Panc1 (cell line): ENCODE measurements around the gene SLC23A3. TPM values are rescaled to one million over a fixed set of nuclear protein-coding genes. Genes with fewer than 3 reads are reported as not detected.

ENCODE experiments used
- ATAC-seq: fragments of 200-7000 bp; cut with Tn5 transposase; 2 replicates; pipeline ENCODE4 v1.9.1; 2020; ENCODE audit warnings: mild to moderate bottlenecking, moderate library complexity
- BruUV-seq: library from RNA; stranded (reverse); fragments of 400-500 nt; replicated peaks from 2 replicates; lab custom pipeline; 2021; lab: Mats Ljungman, UMichigan
- CTCF ChIA-PET: fragments of 300-600 bp; sonication (Branson Sonifier 250); formaldehyde crosslinking; loops from one replicate; lab custom pipeline; 2022; ENCODE audit warnings: antibody characterized with exemption; lab: Charles Lee
- POLR2A ChIA-PET: fragments of 300-600 bp; sonication (Branson Sonifier 250); formaldehyde crosslinking; loops from one replicate; lab custom pipeline; 2022; ENCODE audit warnings: antibody characterized with exemption; lab: Charles Lee
- DNase-seq: peaks from one replicate; pipeline ENCODE4 v3.0.0-alpha.2; 2010; ENCODE audit warnings: low read depth, low spot score
- H3K27ac ChIP-seq: 2 replicates; pipeline ENCODE4 v1.5.1; 2011; ENCODE audit warnings: mild to moderate bottlenecking, low read length, inconsistent platforms
- H3K27me3 ChIP-seq: fragments of 200-500 bp; sonication (Bioruptor generic); 2 replicates; pipeline ENCODE4 v1.6.0; 2014; ENCODE audit warnings: low read length, inconsistent platforms; ENCODE audit not compliant: control insufficient read depth, insufficient read depth
- H3K36me3 ChIP-seq: fragments of 200-500 bp; sonication (Bioruptor generic); 2 replicates; pipeline ENCODE4 v1.5.1; 2014; ENCODE audit warnings: inconsistent platforms, mild to moderate bottlenecking, low read length, moderate library complexity; ENCODE audit not compliant: control insufficient read depth, insufficient read depth
- H3K4me1 ChIP-seq: 2 replicates; pipeline ENCODE4 v1.5.1; 2011; ENCODE audit warnings: inconsistent platforms, mild to moderate bottlenecking, low read length, moderate library complexity; ENCODE audit not compliant: control insufficient read depth, insufficient read depth
- H3K4me3 ChIP-seq, 2 experiments: 2 replicates each; pipeline ENCODE4 v1.5.1; 2011 to 2012; ENCODE audit warnings: low read depth in 2 of 2, low read length in 2 of 2, mild to moderate bottlenecking in 2 of 2, inconsistent platforms in 1 of 2, moderate library complexity in 1 of 2
- H3K9me3 ChIP-seq: fragments of 200-500 bp; sonication (Bioruptor generic); 2 replicates; pipeline ENCODE4 v1.5.1; 2014; ENCODE audit warnings: low read depth, mild to moderate bottlenecking, inconsistent platforms, low read length, moderate library complexity; ENCODE audit not compliant: control insufficient read depth, insufficient read depth
- POLR2AphosphoS5 ChIP-seq: IDR thresholded peaks from 2 replicates; pipeline ENCODE4 v1.6.1; 2012; ENCODE audit warnings: mild to moderate bottlenecking, low read depth, low read length, moderate library complexity
- SIN3A ChIP-seq: IDR thresholded peaks from 2 replicates; pipeline ENCODE4 v1.6.1; 2012; ENCODE audit warnings: low read depth, mild to moderate bottlenecking, low read length, moderate library complexity, borderline replicate concordance; ENCODE audit not compliant: insufficient read depth
- TCF7L2 ChIP-seq: IDR thresholded peaks from 2 replicates; pipeline ENCODE4 v1.6.1; 2011; ENCODE audit warnings: mild to moderate bottlenecking, low read depth, low read length, inconsistent platforms
- in situ Hi-C: cut with HindIII; loops from 2 replicates; pipeline ENCODE4 v1.10.0; 2016; ENCODE audit warnings: low sequenced_read_pairs, low pct_unique_long_range_greater_than_20kb
- intact Hi-C: fragments of 100-400 bp; cut with micrococcal nuclease; formaldehyde crosslinking; loops from one replicate; pipeline ENCODE4 v1.10.0; 2022; ENCODE audit not compliant: unreplicated experiment
- total RNA-seq: library from RNA; stranded (reverse); gene quantifications from one replicate; pipeline ENCODE4 v1.2.1, GENCODE V29; 2021; ENCODE audit not compliant: unreplicated experiment
- TF ChIP-seq, protein P1 (sequence below), 2 experiments: IDR thresholded peaks; 2 replicates each; pipeline ENCODE4 v1.6.1; 2011 to 2012; ENCODE audit warnings: low read depth in 2 of 2, control low read depth in 1 of 2, low read length in 1 of 2, mild to moderate bottlenecking in 1 of 2, moderate library complexity in 1 of 2; ENCODE audit not compliant: insufficient read depth in 1 of 2
- TF ChIP-seq, protein P2 (sequence below): fragments of 450-650 bp; IDR thresholded peaks from 2 replicates; pipeline ENCODE4 v1.5.1; 2017; ENCODE audit warnings: mild to moderate bottlenecking

Gene SLC23A3
- total RNA-seq, 1 experiment from 2014 or later: 3.3 TPM

DNA sequence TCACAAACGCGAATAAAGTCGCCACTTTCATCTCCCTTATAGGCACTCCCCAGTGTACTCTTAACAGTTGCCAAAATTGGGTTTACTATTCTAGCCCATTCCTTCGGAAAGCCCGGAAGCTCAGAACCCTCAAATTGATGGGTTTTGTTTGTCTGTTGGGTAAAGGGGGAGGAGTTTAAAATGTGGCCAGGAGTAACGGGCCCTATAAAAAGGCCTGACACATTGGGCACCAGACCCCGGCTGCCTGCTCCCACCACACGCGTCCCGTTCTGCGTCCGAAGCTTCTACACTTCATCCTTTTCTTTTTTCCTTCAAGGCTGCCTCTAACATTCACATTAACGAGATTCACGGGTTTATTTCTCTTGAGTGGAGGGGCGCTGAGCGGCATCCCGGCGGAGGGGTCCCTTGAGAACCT is 10.1 kb downstream of the SLC23A3 start:
- DNase-seq: no peak

DNA sequence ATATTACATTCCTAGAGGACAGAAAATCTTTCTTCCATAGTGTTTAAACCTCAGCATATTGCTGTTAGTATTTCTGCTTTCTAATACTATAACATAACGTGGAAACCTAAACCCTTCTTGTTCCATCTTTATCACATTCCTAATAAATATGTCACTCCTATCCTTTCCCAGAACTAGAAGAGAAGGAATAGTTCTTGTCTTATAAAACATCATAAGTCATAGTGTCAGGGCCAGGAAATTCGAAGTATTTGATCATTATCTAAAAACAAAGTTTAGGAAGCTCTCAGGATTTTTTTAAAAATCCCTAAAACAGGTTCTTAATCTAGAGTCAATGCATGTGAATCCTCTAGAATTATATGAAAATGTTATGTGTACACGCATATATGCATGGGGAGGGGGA is 11.2 kb downstream of the SLC23A3 start:
- CTCF ChIA-PET: no interaction called here
- intact Hi-C loops (loop anchor here (5.0 to 10.0 kb wide), 4 partner anchors 101 to 304 kb away; partner anchors contain the start of genes CRYBA2 and WNT6), in situ Hi-C loops (no loop called here)
- ATAC-seq (no peak), DNase-seq (no peak)
- no peaks in the 10 kb centered on the region for H3K36me3 ChIP-seq
- POLR2A ChIA-PET: interaction anchor here (0.6 to 0.7 kb wide), 3 partner anchors 13 to 100 kb away, joined by 3 to 5 read pairs (median 3); no protein-coding TSS in a partner anchor
- no peaks in the 10 kb centered on the region for H3K9me3 ChIP-seq
- no peak overlapping the region for H3K4me3 ChIP-seq
- no peaks in the 10 kb centered on the region for H3K27me3 ChIP-seq
- H3K27ac ChIP-seq: no peak overlapping the region
- peaks cover 5% of the 10 kb centered on the region for H3K4me1 ChIP-seq
- no TSS peak for BruUV-seq
- TF ChIP-seq SIN3A (no peak), POLR2AphosphoS5 (no peak), TCF7L2 (no peak)
- TF ChIP-seq, protein P1, sequence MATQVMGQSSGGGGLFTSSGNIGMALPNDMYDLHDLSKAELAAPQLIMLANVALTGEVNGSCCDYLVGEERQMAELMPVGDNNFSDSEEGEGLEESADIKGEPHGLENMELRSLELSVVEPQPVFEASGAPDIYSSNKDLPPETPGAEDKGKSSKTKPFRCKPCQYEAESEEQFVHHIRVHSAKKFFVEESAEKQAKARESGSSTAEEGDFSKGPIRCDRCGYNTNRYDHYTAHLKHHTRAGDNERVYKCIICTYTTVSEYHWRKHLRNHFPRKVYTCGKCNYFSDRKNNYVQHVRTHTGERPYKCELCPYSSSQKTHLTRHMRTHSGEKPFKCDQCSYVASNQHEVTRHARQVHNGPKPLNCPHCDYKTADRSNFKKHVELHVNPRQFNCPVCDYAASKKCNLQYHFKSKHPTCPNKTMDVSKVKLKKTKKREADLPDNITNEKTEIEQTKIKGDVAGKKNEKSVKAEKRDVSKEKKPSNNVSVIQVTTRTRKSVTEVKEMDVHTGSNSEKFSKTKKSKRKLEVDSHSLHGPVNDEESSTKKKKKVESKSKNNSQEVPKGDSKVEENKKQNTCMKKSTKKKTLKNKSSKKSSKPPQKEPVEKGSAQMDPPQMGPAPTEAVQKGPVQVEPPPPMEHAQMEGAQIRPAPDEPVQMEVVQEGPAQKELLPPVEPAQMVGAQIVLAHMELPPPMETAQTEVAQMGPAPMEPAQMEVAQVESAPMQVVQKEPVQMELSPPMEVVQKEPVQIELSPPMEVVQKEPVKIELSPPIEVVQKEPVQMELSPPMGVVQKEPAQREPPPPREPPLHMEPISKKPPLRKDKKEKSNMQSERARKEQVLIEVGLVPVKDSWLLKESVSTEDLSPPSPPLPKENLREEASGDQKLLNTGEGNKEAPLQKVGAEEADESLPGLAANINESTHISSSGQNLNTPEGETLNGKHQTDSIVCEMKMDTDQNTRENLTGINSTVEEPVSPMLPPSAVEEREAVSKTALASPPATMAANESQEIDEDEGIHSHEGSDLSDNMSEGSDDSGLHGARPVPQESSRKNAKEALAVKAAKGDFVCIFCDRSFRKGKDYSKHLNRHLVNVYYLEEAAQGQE (IDR thresholded peaks at IDR 0.05; ENCODE audit: insufficient read depth in 1 of 2, low read depth in 2 of 2, low read length in 1 of 2): no peak
- TF ChIP-seq, protein P2, sequence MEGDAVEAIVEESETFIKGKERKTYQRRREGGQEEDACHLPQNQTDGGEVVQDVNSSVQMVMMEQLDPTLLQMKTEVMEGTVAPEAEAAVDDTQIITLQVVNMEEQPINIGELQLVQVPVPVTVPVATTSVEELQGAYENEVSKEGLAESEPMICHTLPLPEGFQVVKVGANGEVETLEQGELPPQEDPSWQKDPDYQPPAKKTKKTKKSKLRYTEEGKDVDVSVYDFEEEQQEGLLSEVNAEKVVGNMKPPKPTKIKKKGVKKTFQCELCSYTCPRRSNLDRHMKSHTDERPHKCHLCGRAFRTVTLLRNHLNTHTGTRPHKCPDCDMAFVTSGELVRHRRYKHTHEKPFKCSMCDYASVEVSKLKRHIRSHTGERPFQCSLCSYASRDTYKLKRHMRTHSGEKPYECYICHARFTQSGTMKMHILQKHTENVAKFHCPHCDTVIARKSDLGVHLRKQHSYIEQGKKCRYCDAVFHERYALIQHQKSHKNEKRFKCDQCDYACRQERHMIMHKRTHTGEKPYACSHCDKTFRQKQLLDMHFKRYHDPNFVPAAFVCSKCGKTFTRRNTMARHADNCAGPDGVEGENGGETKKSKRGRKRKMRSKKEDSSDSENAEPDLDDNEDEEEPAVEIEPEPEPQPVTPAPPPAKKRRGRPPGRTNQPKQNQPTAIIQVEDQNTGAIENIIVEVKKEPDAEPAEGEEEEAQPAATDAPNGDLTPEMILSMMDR: no peak

More for the DNA sequence above, 10.1 kb downstream of the SLC23A3 start:
- Histone ChIP-seq H3K4me1 (peaks cover 5% of the 10 kb centered on the region), H3K27me3 (no peaks in the 10 kb centered on the region), H3K9me3 (no peaks in the 10 kb centered on the region), H3K27ac (peak overlapping the region; percentile 84), H3K36me3 (no peaks in the 10 kb centered on the region), H3K4me3 (peak overlapping the region; percentile 61 to 77)
- intact Hi-C loops (loop anchor here (2.0 to 10.0 kb wide), 6 partner anchors 55 to 305 kb away; partner anchors contain the start of genes ABCB6, CRYBA2 and WNT6), in situ Hi-C loops (no loop called here)
- TF ChIP-seq, protein P1 (IDR thresholded peaks at IDR 0.05; ENCODE audit: insufficient read depth in 1 of 2, low read depth in 2 of 2, low read length in 1 of 2): no peak
- no peak for TF ChIP-seq SIN3A
- no peak for TF ChIP-seq TCF7L2
- TF ChIP-seq POLR2AphosphoS5: no peak
- TF ChIP-seq, protein P2: no peak
- no peak for ATAC-seq
- TSS peak; percentile 52 for BruUV-seq
- CTCF ChIA-PET: no interaction called here
- POLR2A ChIA-PET: no interaction called here
